ENCODE data around the gene PPP1R3A.

PPP1R3A gene

GRCh38 chr7:113831556-113831955, 87.3 kb downstream of the PPP1R3A start:
- no peak for TF ChIP-seq FOXM1 (IDR thresholded peaks at IDR 0.05; ENCODE audit: borderline replicate concordance, low read depth)
- TF ChIP-seq, protein P1, sequence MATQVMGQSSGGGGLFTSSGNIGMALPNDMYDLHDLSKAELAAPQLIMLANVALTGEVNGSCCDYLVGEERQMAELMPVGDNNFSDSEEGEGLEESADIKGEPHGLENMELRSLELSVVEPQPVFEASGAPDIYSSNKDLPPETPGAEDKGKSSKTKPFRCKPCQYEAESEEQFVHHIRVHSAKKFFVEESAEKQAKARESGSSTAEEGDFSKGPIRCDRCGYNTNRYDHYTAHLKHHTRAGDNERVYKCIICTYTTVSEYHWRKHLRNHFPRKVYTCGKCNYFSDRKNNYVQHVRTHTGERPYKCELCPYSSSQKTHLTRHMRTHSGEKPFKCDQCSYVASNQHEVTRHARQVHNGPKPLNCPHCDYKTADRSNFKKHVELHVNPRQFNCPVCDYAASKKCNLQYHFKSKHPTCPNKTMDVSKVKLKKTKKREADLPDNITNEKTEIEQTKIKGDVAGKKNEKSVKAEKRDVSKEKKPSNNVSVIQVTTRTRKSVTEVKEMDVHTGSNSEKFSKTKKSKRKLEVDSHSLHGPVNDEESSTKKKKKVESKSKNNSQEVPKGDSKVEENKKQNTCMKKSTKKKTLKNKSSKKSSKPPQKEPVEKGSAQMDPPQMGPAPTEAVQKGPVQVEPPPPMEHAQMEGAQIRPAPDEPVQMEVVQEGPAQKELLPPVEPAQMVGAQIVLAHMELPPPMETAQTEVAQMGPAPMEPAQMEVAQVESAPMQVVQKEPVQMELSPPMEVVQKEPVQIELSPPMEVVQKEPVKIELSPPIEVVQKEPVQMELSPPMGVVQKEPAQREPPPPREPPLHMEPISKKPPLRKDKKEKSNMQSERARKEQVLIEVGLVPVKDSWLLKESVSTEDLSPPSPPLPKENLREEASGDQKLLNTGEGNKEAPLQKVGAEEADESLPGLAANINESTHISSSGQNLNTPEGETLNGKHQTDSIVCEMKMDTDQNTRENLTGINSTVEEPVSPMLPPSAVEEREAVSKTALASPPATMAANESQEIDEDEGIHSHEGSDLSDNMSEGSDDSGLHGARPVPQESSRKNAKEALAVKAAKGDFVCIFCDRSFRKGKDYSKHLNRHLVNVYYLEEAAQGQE (IDR thresholded peaks at IDR 0.05; ENCODE audit: low read depth) = no peak
- no peak for TF ChIP-seq EP300 (IDR thresholded peaks at IDR 0.05; ENCODE audit: borderline replicate concordance)

- TF ChIP-seq, protein P2, sequence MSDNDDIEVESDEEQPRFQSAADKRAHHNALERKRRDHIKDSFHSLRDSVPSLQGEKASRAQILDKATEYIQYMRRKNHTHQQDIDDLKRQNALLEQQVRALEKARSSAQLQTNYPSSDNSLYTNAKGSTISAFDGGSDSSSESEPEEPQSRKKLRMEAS (IDR thresholded peaks at IDR 0.05) = no peak
- TF ChIP-seq EP300 (IDR thresholded peaks at IDR 0.05; ENCODE audit: borderline replicate concordance) (no peak), CREB1 (IDR thresholded peaks at IDR 0.05; ENCODE audit: low read depth) (no peak), NFIC (IDR thresholded peaks at IDR 0.05) (no peak), YY1 (IDR thresholded peaks at IDR 0.05; ENCODE audit: low read depth) (no peak), USF1 (IDR thresholded peaks at IDR 0.05) (no peak), EGR1 (IDR thresholded peaks at IDR 0.05) (no peak), ZBTB7A (IDR thresholded peaks at IDR 0.05; ENCODE audit: low read depth) (no peak), TEAD4 (IDR thresholded peaks at IDR 0.05) (no peak)
- TF ChIP-seq, protein P1 (IDR thresholded peaks at IDR 0.05; ENCODE audit: low read depth) = no peak
These were observed 90.2 kb downstream of the PPP1R3A start for GRCh38 chr7:113828581-113828980.
